Suprapubic skin (tissue), 3 donors: Measurements from ENCODE around the gene THEM5.

ENCODE experiments used
- POLR2AphosphoS5 ChIP-seq, 3 donors: sonication (generic); formaldehyde crosslinking; IDR thresholded peaks; one replicate each; pipeline ENCODE4 v1.6.1; 2017; ENCODE audit warnings: antibody characterized with exemption in 3 of 3
- TF ChIP-seq, protein P1 (sequence below), 2 donors: fragments of 200-600 bp in 1 of 2; fragments of 450-650 bp in 1 of 2; sonication (generic) in 1 of 2; IDR thresholded peaks; one replicate each; pipeline ENCODE4 v1.5.1; 2016 to 2019; ENCODE audit warnings: antibody characterized with exemption in 2 of 2, mild to moderate bottlenecking in 1 of 2, moderate library complexity in 1 of 2

- TF ChIP-seq, protein P1, sequence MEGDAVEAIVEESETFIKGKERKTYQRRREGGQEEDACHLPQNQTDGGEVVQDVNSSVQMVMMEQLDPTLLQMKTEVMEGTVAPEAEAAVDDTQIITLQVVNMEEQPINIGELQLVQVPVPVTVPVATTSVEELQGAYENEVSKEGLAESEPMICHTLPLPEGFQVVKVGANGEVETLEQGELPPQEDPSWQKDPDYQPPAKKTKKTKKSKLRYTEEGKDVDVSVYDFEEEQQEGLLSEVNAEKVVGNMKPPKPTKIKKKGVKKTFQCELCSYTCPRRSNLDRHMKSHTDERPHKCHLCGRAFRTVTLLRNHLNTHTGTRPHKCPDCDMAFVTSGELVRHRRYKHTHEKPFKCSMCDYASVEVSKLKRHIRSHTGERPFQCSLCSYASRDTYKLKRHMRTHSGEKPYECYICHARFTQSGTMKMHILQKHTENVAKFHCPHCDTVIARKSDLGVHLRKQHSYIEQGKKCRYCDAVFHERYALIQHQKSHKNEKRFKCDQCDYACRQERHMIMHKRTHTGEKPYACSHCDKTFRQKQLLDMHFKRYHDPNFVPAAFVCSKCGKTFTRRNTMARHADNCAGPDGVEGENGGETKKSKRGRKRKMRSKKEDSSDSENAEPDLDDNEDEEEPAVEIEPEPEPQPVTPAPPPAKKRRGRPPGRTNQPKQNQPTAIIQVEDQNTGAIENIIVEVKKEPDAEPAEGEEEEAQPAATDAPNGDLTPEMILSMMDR (IDR thresholded peaks at IDR 0.05) = no peak
- TF ChIP-seq POLR2AphosphoS5 (IDR thresholded peaks at IDR 0.05) = no peak
Observed at GRCh38 chr1:151885479-151885878, 32.0 kb upstream of the THEM5 start.
